Astrocyte of the cerebellum (primary cell): ENCODE measurements around the gene FOXA1.

Source experiments
- DNase-seq: peaks from one replicate; pipeline ENCODE4 v3.0.0-alpha.2; 2011; ENCODE audit warnings: low read depth
- H3K4me3 ChIP-seq: 2 replicates; pipeline ENCODE4 v1.5.1; 2011; ENCODE audit warnings: mild to moderate bottlenecking, low read depth, low read length, moderate library complexity
- in situ Hi-C: cut with HindIII; loops from 2 replicates; pipeline ENCODE4 v1.10.0; 2017; ENCODE audit warnings: low sequenced_read_pairs
- TF ChIP-seq, protein P1 (sequence below): IDR thresholded peaks from 2 replicates; pipeline ENCODE4 v1.5.1; 2012; ENCODE audit warnings: low read length, low read depth, moderate library complexity, mild to moderate bottlenecking; ENCODE audit errors: missing control alignments

Gene FOXA1

DNA sequence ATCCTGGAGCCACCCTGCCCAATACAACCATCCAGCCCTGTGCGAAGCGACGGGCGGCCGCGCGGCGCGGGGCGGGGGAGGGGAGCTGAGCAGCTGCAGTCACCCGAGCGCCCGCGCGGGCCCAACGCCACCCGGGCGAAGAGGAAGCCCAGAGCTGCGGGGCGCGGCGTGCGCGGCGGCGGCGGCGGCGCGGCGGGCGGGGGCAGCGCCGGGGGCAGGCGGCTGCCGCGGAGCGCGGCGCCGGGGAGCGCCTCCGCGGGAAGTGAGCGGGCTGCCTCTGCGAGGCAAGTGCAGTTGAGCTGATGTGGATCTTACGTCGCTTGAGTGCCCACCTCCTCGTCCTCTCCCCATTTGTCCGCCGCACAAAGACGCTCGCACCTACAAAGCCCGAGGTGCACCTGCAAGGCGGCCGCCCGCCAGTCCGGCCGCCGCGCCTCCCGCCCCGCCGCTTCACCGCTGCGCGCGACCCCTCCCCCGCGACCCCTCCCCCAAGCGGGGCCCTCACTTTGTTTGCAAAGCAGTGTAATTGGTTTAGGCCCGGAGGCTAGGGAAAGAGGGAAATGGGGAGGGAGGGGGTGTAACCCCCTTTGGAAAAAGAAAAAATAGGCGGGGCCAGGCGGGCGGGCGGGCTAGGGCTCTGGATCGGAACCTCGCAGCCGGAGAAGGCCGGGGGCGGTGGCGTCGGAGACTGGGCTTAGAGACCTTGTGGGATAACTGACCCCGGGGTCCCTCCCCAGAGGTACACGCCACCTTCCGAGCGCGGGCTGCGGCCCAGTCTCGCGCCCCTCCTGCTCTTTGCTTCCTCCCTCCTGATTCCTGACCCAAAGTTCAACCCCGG, at the start of gene FOXA1, which contains the start of gene TTC6:
Gene FOXA1 (minus strand): TSS at position 279 of the 838 bp plus-strand sequence. CDS start 277 bp downstream, at position 2.
Gene TTC6 (plus strand): TSS at position 659 of the 838 bp plus-strand sequence. CDS start 26,436 bp downstream, outside the sequence.
- no peak for DNase-seq
- TF ChIP-seq, protein P1, sequence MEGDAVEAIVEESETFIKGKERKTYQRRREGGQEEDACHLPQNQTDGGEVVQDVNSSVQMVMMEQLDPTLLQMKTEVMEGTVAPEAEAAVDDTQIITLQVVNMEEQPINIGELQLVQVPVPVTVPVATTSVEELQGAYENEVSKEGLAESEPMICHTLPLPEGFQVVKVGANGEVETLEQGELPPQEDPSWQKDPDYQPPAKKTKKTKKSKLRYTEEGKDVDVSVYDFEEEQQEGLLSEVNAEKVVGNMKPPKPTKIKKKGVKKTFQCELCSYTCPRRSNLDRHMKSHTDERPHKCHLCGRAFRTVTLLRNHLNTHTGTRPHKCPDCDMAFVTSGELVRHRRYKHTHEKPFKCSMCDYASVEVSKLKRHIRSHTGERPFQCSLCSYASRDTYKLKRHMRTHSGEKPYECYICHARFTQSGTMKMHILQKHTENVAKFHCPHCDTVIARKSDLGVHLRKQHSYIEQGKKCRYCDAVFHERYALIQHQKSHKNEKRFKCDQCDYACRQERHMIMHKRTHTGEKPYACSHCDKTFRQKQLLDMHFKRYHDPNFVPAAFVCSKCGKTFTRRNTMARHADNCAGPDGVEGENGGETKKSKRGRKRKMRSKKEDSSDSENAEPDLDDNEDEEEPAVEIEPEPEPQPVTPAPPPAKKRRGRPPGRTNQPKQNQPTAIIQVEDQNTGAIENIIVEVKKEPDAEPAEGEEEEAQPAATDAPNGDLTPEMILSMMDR, result no peak
- H3K4me3 ChIP-seq, result peak within 1 kb of the TSS; percentile 41
- in situ Hi-C loops, result loop anchor here (5.0 kb wide), 1 partner anchor 348 kb away; no protein-coding TSS in a partner anchor

- TF ChIP-seq, protein P1, result no peak
- no peak overlapping the region for H3K4me3 ChIP-seq
- in situ Hi-C loops, result no loop called here
- no peak for DNase-seq
Measured at GRCh38 chr14:37643701-37644100, 48.7 kb upstream of the FOXA1 start.

DNA sequence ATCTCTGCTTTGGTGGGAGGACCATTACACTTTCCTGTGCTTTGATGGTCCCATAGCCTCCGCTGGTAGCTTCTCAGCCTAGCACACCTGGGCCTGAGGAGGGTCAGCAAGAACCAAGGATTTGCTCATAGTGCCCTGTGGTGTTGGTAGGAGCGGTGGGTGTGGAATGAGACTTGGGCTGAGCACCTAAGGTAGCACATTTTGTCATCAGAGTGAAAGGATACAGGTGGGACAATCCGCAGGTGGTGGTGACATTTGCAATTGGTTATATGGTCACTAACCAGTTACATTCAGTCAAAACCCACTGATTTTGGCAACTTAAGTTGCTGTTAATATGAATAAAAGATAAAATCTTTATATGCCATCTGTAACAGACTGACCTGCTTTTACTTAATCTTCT, 47.1 kb upstream of the FOXA1 start:
- in situ Hi-C loops, result no loop called here
- no peak overlapping the region for H3K4me3 ChIP-seq
- no peak for DNase-seq
- TF ChIP-seq, protein P1, result no peak

GRCh38 chr14:37641117-37641516, 46.1 kb upstream of the FOXA1 start:
- no peak overlapping the region for H3K4me3 ChIP-seq
- TF ChIP-seq, protein P1, result no peak
- in situ Hi-C loops, result no loop called here
- no peak for DNase-seq

GRCh38 chr14:37638599-37638998, 43.5 kb upstream of the FOXA1 start:
- no peak for DNase-seq
- in situ Hi-C loops, result no loop called here
- no peak overlapping the region for H3K4me3 ChIP-seq
- TF ChIP-seq, protein P1, result no peak

DNA sequence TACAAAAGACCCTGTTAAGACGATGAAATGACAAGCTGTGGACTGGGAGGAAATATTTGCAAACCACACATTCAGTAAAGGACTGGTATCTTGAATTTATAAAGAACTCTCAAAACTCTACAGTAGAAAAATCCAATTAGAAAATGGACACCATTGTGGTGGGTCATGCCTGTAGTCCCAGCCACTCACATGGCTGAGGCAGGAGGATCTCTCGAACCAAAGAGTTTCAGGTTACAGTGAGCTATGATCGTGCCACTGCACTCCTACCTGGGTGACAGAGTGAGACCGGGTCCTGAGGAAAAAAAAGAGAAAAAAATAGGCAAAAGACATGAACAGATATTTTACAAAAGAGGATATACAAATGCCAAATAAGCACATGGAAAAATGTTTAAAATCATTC, 42.3 kb upstream of the FOXA1 start:
- TF ChIP-seq, protein P1, result no peak
- DNase-seq, result no peak
- no peak overlapping the region for H3K4me3 ChIP-seq
- in situ Hi-C loops, result no loop called here
